GM21423 (cell line): ENCODE data around the gene ARNT2.
"Not testable (repeated sequence)": the region's sequence is repeated elsewhere in the genome, so short reads cannot be mapped to it uniquely, and the experiment has no call there.

Source experiments
- ATAC-seq: cut with Tn5 transposase; IDR thresholded peaks from one replicate; pipeline ENCODE4 v1.9.1; 2021; ENCODE audit warnings: mild to moderate bottlenecking, moderate library complexity; ENCODE audit not compliant: unreplicated experiment

Gene ARNT2

DNA sequence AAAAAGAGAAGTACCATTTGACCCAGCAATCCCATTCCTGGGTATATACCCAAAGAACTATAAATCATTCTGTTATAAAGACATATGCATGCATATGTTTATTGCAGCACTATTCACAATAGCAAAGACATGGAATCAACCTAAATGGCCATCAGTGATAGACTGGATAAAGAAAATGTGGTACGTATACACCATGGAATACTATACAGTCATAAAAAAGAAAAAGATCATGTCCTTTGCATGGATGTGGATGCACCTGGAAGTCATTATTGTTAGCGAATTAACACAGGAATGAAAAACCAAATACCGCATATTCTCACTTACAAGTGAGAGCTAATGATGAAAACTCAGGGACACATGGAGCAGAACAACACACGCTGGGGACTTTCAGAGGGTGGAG lies 106.8 kb downstream of the ARNT2 start:
- ATAC-seq: not testable (repeated sequence)

DNA sequence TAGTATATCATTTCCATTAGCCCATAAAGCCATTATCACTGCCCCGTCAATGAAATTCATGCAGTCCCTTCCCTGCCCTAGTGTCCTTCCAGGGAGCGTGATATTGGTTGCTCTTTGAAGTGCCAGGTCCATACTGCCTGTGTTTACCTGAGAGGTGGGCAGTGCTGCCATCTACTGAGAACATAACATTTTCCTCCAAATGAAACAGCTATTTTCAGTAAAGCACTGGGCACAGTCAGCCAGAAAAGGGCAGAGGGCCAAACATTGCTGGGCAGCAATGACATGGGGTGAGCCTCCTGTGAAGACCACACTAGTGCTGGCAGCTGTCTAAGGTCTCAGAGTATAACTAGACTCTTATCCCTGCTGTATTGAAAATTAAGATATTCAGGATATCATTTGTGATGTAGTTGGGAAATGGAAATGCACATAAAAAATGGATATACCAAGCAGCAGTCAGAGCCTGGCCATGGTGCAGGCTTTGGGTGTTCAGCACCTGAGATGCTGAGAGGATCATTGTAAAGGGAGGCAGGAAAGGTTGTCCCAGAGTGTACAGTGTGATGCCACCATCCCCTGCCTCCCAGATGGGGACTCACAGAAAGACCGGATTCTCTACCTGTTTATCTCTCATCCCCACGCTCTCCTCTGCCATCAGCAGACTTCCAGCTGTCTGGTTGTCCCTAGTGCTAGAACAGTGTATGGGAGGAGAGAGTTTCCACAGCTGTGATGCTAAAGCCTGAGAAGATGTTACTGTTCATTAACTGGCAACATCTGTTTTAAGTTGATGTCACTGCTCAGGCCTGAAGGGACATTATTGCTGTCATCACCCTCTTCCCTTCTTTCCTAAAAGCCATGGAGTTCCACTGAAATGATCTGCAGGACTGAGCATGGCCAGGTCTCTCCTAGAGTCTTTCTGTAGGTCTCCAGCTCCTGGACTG lies 108.8 kb downstream of the ARNT2 start:
- ATAC-seq: no peak

DNA sequence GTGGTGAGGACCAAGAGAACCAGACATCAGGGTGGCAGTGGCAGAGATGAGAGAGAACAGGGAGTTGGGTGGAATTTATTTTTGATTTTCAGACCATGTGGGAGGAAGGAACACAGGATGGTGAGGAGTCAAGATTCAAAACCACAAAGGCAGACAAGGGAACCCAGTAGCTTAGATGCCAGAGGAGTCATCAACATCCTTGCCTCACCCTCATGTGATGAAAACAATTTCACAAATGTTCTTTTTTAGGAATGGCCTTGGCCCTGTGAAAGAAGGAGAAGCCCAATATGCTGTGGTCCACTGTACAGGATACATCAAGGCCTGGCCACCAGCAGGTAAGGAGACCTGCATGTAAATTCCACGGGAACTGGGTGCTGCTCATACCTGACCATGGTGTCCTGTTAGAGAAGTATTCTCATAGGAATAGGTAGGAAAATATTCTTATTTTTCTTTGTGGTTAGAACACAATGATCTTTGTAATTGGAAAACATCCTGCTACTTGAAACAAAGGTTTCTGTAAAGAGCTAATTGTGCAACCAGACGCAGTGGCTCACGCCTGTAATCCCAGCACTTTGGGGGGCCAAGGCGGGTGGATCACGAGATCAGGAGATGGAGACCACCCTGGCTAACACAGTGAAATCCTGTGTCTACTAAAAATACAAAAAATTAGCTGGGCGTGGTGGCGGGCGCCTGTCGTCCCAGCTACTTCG lies 110.0 kb downstream of the ARNT2 start:
- no peak for ATAC-seq

DNA sequence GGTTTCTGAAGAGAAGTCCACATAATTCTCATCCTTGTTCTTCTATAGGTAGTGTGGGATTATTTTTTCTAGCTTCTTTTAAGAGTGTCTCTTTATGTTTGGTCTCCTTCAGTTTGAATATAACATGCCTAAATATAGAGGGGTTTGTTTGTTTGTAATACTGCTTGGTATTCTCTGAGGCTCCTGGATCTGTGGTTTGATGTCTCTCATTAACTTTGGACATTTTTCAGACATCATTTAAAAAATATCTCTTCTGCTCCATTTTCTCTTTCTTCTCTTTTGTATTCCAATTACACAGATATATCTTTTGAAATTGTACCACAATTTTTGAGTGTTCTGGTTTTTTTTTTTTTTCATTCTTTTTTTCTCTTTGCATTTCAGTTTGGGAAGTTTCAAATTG lies 113.1 kb downstream of the ARNT2 start:
- ATAC-seq: no peak

DNA sequence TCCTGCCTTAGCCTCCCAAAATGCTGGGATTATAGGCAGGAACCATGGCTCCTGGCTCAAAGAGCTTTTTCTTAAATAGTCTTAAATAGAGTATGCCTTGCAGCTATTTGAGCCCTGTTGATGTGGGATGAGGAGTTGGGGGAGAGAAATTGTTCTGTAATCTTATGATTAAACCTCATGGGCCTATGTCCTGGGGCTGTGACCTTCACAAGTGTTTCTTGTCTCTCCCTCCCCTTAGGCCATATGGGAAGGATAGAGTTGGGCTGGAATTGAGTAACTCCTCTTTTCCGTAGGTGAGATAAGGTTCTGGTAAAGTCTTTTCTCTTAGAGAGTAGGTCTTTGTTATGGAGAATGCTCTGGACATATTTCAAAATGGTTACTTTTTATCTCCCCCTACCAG lies 114.3 kb downstream of the ARNT2 start:
- ATAC-seq: no peak

DNA sequence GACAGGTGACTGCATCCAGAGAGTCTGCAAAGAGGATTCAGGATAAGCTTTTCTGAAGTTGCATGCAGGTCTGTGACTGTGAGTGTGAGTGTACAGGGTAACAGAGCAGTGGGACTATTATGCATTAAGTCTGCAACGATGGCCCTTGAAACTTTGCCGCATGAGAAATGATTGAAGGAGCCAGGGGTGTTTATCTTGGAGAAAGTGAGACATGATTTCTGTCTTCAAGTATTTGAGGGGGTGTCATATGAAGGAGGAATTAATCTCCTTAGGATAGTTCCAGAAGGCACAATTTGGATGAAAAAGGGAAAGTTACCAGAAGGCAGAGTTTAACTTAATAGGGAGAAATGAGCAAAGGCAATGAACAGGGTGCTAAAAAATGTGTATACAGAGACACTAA lies 119.6 kb downstream of the ARNT2 start:
- no peak for ATAC-seq

DNA sequence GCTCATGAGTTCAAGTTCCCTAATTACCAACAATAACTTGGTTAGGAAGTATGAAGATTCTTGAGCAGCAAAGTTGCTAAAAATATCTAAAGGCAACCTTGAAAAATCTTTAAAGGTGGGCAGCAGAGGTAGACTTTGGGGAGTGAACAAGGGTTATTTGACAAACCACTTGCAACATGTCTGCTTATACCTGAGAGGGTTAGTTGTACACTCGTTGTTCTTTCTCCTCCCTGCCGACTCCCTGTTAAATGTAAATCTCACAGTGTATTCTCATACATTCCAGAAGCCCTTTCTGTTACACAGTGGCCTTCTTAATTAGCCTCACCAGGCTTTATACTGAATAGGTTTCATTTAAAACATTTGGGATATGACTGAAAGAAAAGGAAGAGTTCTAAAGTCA lies 121.7 kb downstream of the ARNT2 start:
- ATAC-seq: no peak

DNA sequence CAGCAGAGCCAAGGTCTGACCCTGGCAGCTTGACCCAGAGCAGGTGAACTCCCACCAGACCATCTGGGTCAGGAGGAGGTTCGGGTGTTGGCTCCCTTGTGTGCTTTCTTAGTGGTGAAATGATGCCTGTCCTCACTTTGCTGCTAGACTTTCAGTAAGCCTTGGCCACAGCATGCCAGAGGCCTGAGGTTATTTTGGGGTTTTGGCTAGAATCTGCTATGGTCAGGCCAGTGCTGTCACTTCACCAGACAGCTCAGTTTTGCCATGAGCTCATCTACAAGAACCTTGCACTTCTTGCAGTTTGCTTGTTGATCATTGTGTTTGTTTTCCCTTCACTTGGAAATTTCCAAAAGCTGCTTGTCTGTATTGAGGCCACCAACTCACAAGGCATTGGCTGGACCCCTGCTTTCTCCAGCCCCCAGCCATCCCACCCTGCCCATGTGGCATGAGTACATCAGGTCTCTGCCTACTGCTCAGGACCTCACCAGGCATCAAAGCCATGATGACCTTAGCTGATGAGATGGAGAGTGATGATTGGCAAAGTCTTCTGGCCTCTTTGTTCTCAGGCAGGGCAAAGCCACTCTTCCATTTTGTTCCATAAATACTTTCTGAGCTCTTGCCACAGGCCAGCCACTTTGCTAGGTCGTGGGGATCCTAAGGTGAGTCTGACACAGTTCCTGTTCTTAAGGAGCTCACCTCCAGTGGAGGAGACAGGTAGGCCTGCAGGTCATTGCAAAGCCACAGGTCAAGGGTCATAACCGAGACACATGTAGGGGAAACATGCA lies 122.6 kb downstream of the ARNT2 start:
- ATAC-seq: no peak

DNA sequence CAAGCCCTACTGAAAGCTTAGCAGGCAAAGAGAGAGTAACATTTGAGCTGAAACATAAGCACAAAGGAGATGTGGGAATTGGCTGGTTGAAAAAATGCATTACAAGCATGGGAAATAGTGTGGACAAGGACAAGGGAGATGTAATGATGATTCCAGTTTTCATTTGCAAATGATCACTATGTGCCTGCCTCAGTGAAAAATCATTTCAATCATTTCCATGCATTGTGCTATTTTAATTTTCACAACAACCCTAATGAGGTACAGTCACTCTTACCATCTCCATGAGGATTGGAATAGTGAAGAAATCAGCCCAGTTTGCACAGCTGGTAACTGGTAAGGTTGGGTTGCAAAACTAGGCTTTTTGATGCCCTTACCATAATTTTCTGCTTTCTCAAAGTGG lies 123.2 kb downstream of the ARNT2 start:
- ATAC-seq: no peak

DNA sequence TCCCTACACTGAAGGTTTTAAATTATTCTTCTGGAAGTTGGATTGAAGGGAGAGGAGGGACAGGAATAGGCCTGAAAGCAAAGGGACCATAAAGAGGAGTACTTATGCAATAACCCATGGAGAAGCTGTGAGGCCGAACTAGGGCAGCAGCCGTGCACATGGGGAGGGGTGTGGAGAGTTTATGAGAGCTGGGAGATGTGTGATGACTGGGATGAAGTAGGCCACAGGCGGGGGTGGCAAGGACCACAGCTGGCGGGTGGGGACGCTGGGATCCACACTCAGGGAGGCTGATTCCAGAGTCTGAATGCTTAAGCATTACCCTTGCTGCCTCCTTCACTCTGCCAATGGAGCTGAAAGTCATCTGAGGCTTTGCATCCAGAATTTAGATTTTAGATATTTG lies 123.8 kb downstream of the ARNT2 start:
- ATAC-seq: no peak

DNA sequence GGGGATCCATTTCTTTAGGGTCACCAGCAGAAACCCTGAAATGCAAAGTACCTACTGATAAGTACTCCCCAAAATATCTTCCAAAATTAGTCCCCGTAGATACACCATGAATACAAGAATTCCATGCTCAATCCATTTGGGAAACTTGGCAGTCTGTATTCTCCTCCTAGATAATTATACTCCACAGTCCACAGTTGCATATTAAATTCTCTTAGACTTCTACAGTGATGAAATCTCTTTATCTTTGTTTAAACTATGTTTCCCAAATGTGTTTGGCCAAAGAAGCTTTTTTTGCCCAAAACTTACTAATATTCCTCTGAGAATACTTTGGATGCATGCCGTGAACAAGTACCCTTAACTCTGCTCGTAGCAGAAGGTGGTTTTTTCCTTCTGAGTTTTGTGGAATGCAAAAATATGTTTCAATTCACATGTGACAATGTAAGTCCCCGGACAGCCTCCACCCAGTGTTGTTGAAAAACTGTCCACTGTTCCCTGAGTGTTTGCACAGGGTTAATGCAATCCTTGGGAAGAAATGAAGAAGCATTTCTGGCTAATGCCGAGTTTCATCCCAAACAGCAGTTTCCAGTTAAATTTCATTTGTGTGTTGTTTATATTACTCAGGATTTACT lies 126.7 kb downstream of the ARNT2 start:
- no peak for ATAC-seq

DNA sequence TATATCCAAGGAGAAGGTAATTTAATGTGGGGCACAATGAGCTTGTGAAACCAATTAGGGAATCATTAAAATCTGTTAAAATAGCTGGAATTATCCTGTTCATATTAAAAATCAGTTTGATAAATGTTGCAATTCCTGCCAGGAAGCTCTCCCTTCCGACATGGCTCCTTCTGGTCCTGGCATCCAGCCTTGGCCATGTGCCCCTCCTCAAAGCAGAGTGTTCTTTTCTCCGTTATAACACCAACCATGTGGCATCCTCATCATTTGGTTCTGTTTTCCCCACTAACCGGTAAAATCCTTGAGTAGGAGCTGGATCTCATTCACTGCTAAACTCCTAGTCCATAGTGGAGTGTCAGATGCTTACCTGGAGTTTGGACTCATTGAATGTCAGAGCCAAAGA lies 127.2 kb downstream of the ARNT2 start:
- no peak for ATAC-seq

DNA sequence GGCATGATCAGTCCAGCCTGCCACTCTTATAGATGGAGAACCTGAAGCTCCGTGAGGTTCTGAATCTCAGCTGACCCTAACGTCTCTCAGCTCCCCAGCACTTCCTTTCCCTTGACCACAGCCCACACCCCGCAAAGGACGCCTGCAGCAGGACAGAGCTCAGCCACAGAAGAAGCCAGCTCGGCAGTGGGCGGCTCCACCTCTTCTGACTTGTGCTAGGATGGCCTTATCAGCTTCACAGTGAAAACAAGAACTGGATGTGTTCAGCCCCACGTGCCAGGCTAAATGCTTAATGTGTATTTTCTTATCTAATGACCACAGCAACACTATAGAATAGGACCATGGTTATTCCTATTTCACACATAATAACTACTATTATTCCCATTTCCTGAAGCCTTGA lies 127.6 kb downstream of the ARNT2 start:
- no peak for ATAC-seq

DNA sequence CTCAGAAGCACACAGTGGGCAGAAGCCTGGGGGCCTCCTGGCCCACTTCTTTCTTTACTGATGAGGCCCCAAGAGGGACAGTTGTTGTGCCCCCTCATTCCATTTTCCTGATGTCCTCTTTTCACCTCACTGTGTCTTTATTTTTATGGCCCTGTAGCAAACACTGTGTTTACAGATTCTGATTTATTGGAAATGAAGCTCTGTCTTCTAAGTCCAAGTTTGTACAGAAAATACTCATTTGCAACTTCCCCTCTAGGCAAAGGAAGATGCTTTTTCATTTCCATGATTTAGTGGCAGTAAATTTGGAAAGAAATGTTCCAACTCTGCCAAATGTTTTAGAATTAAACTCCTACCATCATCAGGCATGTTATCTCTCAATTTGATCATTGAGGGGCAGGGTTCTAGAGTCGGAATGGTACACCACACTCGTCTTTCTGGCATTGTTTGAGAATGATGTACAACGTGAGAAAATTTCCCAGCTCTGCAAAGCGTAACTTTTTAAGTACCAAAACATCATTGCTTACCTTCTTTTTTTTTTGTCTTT lies 129.7 kb downstream of the ARNT2 start:
- no peak for ATAC-seq

DNA sequence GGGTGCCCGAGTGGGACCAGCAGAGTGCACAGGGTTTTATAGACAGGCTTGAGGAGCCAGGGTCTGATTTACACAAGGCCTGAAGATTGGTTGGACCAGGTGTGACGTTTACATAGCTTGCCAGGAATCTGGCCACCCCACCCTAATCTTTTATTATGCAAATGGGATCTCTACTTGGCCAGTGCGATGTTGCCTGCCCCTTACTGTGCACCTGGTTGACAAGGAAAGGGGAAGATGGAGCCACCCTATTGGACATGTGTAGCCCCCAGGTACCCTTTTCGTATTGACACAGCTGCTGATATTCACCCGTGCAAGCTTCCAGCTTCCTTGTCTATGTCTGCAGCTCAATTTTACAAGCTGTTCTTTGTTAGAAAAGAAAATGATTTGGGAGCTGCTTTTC lies 132.0 kb downstream of the ARNT2 start:
- no peak for ATAC-seq

DNA sequence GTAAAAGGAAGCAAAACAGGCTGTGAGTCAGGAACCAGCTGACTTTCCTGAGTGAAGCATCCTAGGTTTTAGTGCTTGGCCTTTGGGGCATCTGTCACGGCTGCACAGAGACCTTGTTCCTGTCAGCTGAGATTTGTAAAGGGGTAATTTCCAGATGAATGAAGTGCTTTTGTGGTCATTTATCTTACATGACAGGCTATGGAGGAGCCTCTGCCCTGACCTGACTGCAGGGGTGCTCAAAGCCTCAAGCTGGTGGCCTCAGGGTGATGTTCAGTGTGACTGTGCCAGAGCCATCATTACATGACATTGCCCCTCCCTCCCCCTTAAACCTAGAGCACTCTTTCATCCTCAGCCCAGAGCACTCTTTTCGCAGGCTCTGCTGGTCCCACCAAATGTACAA lies 132.5 kb downstream of the ARNT2 start:
- ATAC-seq: no peak

DNA sequence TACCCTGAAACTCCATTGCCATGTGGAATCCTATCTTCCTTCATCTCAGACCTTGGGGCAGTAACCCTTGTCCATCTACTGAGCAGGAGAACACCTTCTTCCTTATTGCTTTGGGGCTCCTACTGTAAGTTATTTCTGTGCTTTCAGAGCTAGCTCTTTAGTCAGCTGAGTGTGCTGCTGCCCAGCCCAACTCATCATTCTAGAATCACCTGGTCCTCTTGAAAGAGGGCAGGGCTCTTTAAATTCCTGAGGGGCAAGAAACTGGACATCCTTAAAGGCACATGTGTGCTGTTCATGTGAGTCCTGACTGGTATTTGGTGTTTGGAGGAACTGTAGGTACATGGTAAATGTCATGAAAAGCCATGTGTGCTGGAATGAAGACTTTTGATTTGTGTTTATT lies 140.9 kb downstream of the ARNT2 start:
- ATAC-seq: no peak

DNA sequence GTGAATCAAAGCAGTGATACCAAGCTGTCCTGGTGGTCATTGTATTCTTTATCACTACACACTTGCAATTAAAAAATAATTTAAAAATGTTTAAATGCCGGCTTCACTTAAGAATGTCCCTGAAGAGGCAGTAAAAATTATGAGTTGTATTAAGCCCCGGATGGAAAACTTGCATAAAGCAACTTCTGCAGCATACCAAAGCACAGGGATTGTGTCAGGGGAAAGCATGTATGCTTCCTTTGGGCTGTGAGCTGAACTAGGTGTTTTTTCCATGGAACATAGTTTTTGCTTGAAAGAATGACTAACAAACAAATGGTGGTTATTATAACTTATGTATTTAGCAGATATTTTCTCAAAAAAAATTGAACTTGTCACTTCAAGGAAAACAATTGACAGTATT lies 143.1 kb downstream of the ARNT2 start:
- ATAC-seq: no peak

DNA sequence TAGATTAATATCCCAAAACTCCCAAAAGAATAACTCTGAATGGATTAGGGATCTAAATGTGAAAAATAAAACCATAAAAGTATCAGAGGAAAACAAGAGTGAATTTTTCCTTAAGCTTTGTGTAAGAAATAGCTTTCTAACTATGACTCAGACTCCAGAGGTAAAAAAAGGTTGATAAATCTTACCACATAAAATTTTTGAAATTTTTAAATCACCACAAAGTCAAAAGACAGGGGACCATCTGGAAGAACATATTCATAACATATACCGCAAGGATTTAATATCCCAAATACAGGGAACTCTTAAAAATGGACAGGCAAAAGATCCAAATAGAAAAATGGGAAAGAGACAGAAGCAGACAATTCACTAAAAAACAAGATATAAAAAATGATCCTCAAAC lies 145.0 kb downstream of the ARNT2 start:
- ATAC-seq: no peak

DNA sequence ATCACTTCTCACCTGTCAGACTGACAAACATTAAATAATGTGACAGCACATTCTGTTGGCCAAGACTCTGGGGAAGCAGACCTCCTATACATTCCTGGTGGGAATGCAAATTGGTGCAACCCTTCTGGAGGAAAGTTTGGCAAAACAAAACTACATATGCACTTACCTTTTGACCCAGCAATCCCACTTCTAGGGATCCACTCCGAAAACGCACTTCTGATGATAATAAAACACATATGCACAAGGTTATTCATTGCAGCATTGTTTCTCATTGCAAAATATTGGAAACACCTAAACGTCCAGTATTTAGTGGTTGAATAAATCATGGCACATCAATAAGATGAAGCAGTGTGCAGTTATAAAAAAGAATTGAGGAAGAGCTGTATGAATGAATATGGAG lies 145.5 kb downstream of the ARNT2 start:
- no peak for ATAC-seq
